ENCODE measurements around the gene STX16.

DNA sequence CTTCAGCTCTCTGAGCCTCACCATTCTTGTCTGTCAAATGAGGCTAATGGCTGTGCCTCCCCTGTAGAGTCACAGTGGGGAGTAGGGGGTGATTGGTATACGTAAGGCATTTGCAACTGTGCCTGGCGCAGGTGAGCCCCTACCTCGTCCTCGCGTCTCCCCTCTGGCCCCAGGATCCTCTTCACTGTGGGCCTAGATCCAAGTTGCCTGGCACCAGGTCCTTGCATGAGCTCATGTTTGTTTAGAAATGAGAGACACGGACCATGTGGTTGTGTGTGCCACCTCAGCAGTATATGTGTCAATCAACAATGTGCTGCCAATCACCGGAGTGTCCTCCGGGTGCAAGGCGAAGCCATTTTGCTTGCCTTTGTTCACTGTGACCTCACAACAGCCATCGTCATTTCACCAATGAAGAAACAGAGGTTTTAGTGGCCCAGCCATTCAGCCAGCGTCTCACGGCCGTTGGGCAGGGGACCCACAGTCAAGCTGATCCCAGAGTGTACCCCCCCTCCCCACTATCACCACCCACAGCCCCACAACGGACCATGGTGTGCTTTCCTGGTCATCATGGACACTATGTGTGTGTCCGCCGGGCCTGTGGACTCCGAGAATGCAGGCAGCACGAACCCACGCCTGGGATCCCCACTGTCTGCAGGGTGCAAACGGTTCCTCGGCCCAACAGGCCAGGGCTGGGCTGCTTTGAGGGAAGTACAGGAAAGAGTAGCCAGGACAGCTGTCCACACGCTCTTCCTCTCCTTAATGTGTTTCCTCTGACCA lies 35.9 kb upstream of the STX16 start:
- TF ChIP-seq, protein P1, sequence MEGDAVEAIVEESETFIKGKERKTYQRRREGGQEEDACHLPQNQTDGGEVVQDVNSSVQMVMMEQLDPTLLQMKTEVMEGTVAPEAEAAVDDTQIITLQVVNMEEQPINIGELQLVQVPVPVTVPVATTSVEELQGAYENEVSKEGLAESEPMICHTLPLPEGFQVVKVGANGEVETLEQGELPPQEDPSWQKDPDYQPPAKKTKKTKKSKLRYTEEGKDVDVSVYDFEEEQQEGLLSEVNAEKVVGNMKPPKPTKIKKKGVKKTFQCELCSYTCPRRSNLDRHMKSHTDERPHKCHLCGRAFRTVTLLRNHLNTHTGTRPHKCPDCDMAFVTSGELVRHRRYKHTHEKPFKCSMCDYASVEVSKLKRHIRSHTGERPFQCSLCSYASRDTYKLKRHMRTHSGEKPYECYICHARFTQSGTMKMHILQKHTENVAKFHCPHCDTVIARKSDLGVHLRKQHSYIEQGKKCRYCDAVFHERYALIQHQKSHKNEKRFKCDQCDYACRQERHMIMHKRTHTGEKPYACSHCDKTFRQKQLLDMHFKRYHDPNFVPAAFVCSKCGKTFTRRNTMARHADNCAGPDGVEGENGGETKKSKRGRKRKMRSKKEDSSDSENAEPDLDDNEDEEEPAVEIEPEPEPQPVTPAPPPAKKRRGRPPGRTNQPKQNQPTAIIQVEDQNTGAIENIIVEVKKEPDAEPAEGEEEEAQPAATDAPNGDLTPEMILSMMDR (conservative IDR thresholded peaks at IDR 0.05 in 1 of 2, IDR thresholded peaks at IDR 0.05 in 1 of 2; ENCODE audit: low read depth in 1 of 2, low read length in 2 of 2): no peak
- no peak for TF ChIP-seq EZH2 (IDR thresholded peaks at IDR 0.05; ENCODE audit: low read length, missing control alignments)
